Smooth muscle cell (in vitro differentiated cells): Measurements from ENCODE around the gene CNNM3. TPM values are rescaled to one million over a fixed set of nuclear protein-coding genes. Genes with fewer than 3 reads are reported as not detected.

Source experiments
- DNase-seq: peaks from one replicate; lab custom pipeline; 2025; ENCODE audit not compliant: unreplicated experiment; lab: John Stamatoyannopoulos, UW
- H2AFZ ChIP-seq: fragments of 200-600 bp; sonication (generic); 2 replicates; pipeline ENCODE4 v1.6.0; 2016; ENCODE audit warnings: antibody characterized with exemption, low read depth, mild to moderate bottlenecking
- H3F3A ChIP-seq: fragments of 200-600 bp; sonication (generic); 2 replicates; pipeline ENCODE4 v1.6.0; 2017; ENCODE audit warnings: antibody characterized with exemption, low read depth
- H3K27ac ChIP-seq: fragments of 200-600 bp; sonication (generic); 2 replicates; pipeline ENCODE4 v1.5.1; 2016; ENCODE audit warnings: low read depth, mild to moderate bottlenecking
- H3K27me3 ChIP-seq: fragments of 200-600 bp; sonication (generic); 2 replicates; pipeline ENCODE4 v1.6.1; 2016; ENCODE audit warnings: low read depth, mild to moderate bottlenecking
- H3K36me3 ChIP-seq: fragments of 200-600 bp; sonication (generic); 2 replicates; pipeline ENCODE4 v1.5.1; 2016; ENCODE audit warnings: low read depth
- H3K4me1 ChIP-seq: fragments of 200-600 bp; sonication (generic); 2 replicates; pipeline ENCODE4 v1.5.1; 2016; ENCODE audit warnings: low read depth
- H3K4me2 ChIP-seq: fragments of 200-600 bp; sonication (generic); 2 replicates; pipeline ENCODE4 v1.6.0; 2016; ENCODE audit warnings: mild to moderate bottlenecking
- H3K4me3 ChIP-seq: fragments of 200-600 bp; sonication (generic); 2 replicates; pipeline ENCODE4 v1.5.1; 2016; ENCODE audit warnings: mild to moderate bottlenecking
- H3K79me2 ChIP-seq: fragments of 200-600 bp; sonication (generic); 2 replicates; pipeline ENCODE4 v1.6.0; 2016; ENCODE audit warnings: low read depth, mild to moderate bottlenecking
- H3K9ac ChIP-seq: fragments of 200-600 bp; sonication (generic); 2 replicates; pipeline ENCODE4 v1.6.0; 2016; ENCODE audit warnings: low read depth
- H3K9me3 ChIP-seq: fragments of 200-600 bp; sonication (generic); replicated peaks from 2 replicates; pipeline ENCODE4 v1.5.1; 2016; ENCODE audit warnings: low read depth
- H4K20me1 ChIP-seq: fragments of 200-600 bp; sonication (generic); 2 replicates; pipeline ENCODE4 v1.6.0; 2016; ENCODE audit warnings: low read depth
- CTCF ChIP-seq: fragments of 200-600 bp; sonication (generic); IDR thresholded peaks from 2 replicates; pipeline ENCODE4 v1.5.1; 2017; ENCODE audit warnings: borderline replicate concordance, mild to moderate bottlenecking, antibody characterized with exemption; ENCODE audit not compliant: insufficient read depth, poor library complexity, severe bottlenecking
- WGBS: methylation state at CpG from one replicate; pipeline ENCODE4 v1.1.7; 2016; ENCODE audit warnings: low lambda C conversion rate; 5-methylcytosine and 5-hydroxymethylcytosine counted together
- polyA plus RNA-seq: library from polyadenylated mRNA; unstranded; fragments of >200 nt; fragmentation: Nextera tagmentation; extraction: Ambion mirVana; gene quantifications from 2 replicates; pipeline ENCODE4 v1.2.1, GENCODE V29; 2016
- total RNA-seq: library from RNA; depleted of rRNA; stranded (reverse); fragments of >200 nt; gene quantifications from 2 replicates; pipeline ENCODE4 v1.2.3, GENCODE V29; 2014

The CNNM3 gene
- total and polyA plus RNA-seq, 2 experiments from 2014 or later: 3.2 to 4.8 TPM

- no peak for TF ChIP-seq CTCF
- Histone ChIP-seq H3K79me2 (no peaks in the 10 kb centered on the region), H3K9ac (no peak overlapping the region), H3K27ac (no peak overlapping the region), H3F3A (peaks cover 3% of the 10 kb centered on the region), H3K4me2 (peak overlapping the region; percentile 68), H3K4me1 (peaks cover 30% of the 10 kb centered on the region), H2AFZ (no peak overlapping the region), H3K9me3 (no peaks in the 10 kb centered on the region), H4K20me1 (no peaks in the 10 kb centered on the region), H3K4me3 (no peak overlapping the region), H3K36me3 (no peaks in the 10 kb centered on the region), H3K27me3 (no peaks in the 10 kb centered on the region)
- 83% methylated on average over 6 of the region's 6 CpGs for WGBS
- no peak for DNase-seq
These were observed 64.8 kb downstream of the CNNM3 start for GRCh38 chr2:96880891-96881273.

- peak overlapping the region; percentile 89 for H2AFZ ChIP-seq
- DNase-seq: no peak
These were observed 65.5 kb downstream of the CNNM3 start for GRCh38 chr2:96881349-96882195.

GRCh38 chr2:96882230-96882629 lies 66.2 kb downstream of the CNNM3 start:
- H3K4me2 ChIP-seq: peak overlapping the region; percentile 68
- no peaks in the 10 kb centered on the region for H3K79me2 ChIP-seq
- 40% methylated on average over 12 of the region's 12 CpGs for WGBS
- H4K20me1 ChIP-seq: no peaks in the 10 kb centered on the region
- peaks cover 5% of the 10 kb centered on the region for H3F3A ChIP-seq
- no peaks in the 10 kb centered on the region for H3K9me3 ChIP-seq
- H3K36me3 ChIP-seq: no peaks in the 10 kb centered on the region
- no peak overlapping the region for H3K4me3 ChIP-seq
- no peaks in the 10 kb centered on the region for H3K27me3 ChIP-seq
- peak overlapping the region; percentile 24 for H3K27ac ChIP-seq
- DNase-seq: no peak
- H3K4me1 ChIP-seq: peaks cover 20% of the 10 kb centered on the region
- TF ChIP-seq CTCF: no peak
- H3K9ac ChIP-seq: no peak overlapping the region
- no peak overlapping the region for H2AFZ ChIP-seq

More at GRCh38 chr2:96881349-96882195, 65.5 kb downstream of the CNNM3 start:
- no peak for TF ChIP-seq CTCF
- 6% methylated on average over 9 of the region's 10 CpGs for WGBS
- Histone ChIP-seq H3F3A (peaks cover 3% of the 10 kb centered on the region), H3K27ac (peak overlapping the region; percentile 24), H3K27me3 (no peaks in the 10 kb centered on the region), H3K9me3 (no peaks in the 10 kb centered on the region), H3K4me2 (peak overlapping the region; percentile 68), H3K79me2 (no peaks in the 10 kb centered on the region), H3K36me3 (no peaks in the 10 kb centered on the region), H3K9ac (no peak overlapping the region), H4K20me1 (no peaks in the 10 kb centered on the region), H3K4me1 (peaks cover 23% of the 10 kb centered on the region), H3K4me3 (no peak overlapping the region)
